ENCODE results near the gene GPHB5.

- TF ChIP-seq CTCF (IDR thresholded peaks at IDR 0.05; ENCODE audit: low read depth, low read length), result no peak
- TF ChIP-seq EZH2phosphoT487 (IDR thresholded peaks at IDR 0.05; ENCODE audit: low read depth), result no peak
Observed at GRCh38 chr14:63295231-63295685, 23.5 kb downstream of the GPHB5 start.

Data from OCI-LY3 (cell line).